ENCODE data around the gene MYCL. TPM values are rescaled to one million over a fixed set of nuclear protein-coding genes. Genes with fewer than 3 reads are reported as not detected.

MYCL gene
- total and polyA plus RNA-seq, 10 donors = 0.90 to 7.3 (median 4.4) TPM

DNA sequence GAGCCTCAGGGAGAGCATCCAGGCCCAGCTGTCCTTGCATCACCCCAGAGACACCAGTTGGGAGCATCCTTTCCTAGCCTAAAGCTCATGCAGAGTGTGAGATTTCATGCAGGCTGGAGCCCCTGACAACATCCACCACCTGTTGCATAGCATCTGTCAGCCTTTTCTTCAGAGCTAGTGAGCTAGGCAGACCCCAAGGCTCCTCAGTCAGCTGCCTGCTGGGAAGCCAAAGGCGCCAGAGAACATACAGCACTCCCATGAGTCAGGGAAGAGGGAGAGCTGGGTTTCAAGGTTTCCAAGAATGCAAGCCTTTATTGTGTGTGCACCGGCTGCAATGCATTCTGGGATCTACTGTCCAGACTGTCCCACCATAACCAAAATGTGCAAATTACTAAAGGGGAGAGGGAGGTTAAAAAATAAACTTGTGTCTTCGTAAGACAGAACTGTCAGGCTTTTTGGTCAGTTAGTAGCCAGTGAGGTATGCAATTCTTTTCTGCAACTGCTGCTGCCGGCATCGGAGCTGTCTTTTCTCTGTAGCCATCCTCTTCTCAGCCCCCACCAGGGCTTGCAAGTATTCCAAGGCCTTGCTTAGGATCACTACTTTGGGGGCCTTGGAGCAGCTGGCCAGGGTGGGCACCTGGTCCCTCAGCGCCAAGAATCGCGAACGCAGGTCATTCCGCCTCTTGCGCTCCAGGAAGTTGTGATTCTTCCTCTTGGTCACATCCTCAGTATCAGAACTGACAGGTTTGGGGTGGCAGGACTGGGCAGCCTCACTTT is 4.6 kb downstream of the MYCL start:
- Histone ChIP-seq H3K4me3 (no peak overlapping the region), H3K9me3 (no peaks in the 10 kb centered on the region), H3K36me3 (no peaks in the 10 kb centered on the region), H3K27ac (no peak overlapping the region), H3K4me1 (peaks cover 5 to 37% (median 17%) of the 10 kb centered on the region in 6 donors), H3K27me3 (replicated peaks in 1 of 7) (peaks cover 4 to 85% (median 32%) of the 10 kb centered on the region in 7 donors)
- TF ChIP-seq POLR2AphosphoS5 (IDR thresholded peaks at IDR 0.05) (no peak), POLR2A (IDR thresholded peaks at IDR 0.05) (no peak)
- TF ChIP-seq, protein P1, sequence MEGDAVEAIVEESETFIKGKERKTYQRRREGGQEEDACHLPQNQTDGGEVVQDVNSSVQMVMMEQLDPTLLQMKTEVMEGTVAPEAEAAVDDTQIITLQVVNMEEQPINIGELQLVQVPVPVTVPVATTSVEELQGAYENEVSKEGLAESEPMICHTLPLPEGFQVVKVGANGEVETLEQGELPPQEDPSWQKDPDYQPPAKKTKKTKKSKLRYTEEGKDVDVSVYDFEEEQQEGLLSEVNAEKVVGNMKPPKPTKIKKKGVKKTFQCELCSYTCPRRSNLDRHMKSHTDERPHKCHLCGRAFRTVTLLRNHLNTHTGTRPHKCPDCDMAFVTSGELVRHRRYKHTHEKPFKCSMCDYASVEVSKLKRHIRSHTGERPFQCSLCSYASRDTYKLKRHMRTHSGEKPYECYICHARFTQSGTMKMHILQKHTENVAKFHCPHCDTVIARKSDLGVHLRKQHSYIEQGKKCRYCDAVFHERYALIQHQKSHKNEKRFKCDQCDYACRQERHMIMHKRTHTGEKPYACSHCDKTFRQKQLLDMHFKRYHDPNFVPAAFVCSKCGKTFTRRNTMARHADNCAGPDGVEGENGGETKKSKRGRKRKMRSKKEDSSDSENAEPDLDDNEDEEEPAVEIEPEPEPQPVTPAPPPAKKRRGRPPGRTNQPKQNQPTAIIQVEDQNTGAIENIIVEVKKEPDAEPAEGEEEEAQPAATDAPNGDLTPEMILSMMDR (IDR thresholded peaks at IDR 0.05 in 8 of 11, conservative IDR thresholded peaks at IDR 0.05 in 3 of 11) = no peak
- intact Hi-C loops (cut with DNase I; ENCODE audit: low total_unique reads) = no loop called here
- DNase-seq = no peak
- WGBS, 5 donors = 74 to 88% (median 87%) methylated on average over 11 of the region's 11 CpGs

DNA sequence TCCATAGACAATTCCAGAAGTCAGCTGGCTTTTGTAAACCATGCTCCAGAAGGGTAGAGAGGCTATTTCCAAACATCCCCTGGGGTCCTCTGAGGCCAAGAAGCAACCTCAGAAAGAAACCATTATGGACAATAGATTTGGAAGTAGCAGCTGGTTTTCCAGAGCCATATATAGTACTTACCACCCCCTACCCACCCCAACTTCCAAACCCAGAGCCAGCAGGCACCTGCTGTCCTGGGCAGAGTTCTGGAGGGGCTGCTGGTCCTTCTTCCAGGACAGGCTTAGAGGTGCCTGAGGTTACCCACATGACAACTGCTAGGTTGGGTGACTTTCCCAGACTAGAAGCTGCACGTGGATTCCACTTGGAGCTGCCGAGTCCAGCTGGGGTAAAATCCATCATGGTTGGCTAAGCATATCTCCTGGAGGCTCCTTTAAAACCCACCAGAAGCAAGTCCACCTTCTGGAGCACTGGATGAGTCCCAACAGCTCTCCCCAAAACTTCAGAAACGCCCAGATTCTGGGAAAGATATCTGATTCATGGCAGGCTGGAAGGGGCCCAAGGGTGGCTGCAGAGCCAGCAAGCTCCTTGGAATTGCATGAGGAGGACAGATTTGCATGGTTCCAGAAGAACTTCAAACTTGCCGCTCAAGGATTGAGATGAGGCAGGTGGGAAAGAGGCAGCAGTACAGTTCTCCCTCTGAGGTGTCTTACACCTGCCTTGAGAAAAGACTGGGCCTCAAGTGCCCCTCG is 5.8 kb downstream of the MYCL start:
- Histone ChIP-seq H3K27ac (no peak overlapping the region), H3K27me3 (replicated peaks in 1 of 7) (peaks cover 3 to 85% (median 27%) of the 10 kb centered on the region in 7 donors), H3K4me3 (no peak overlapping the region), H3K9me3 (no peaks in the 10 kb centered on the region), H3K36me3 (no peaks in the 10 kb centered on the region), H3K4me1 (peaks cover 2 to 33% (median 9%) of the 10 kb centered on the region in 6 donors)
- intact Hi-C loops (cut with DNase I; ENCODE audit: low total_unique reads) = no loop called here
- no peak for DNase-seq
- WGBS, 5 donors = 83 to 91% (median 86%) methylated on average over 5 of the region's 5 CpGs
- no peak for TF ChIP-seq POLR2A (IDR thresholded peaks at IDR 0.05)
- TF ChIP-seq POLR2AphosphoS5 (IDR thresholded peaks at IDR 0.05) = no peak
- TF ChIP-seq, protein P1 (IDR thresholded peaks at IDR 0.05 in 8 of 11, conservative IDR thresholded peaks at IDR 0.05 in 3 of 11) = no peak

DNA sequence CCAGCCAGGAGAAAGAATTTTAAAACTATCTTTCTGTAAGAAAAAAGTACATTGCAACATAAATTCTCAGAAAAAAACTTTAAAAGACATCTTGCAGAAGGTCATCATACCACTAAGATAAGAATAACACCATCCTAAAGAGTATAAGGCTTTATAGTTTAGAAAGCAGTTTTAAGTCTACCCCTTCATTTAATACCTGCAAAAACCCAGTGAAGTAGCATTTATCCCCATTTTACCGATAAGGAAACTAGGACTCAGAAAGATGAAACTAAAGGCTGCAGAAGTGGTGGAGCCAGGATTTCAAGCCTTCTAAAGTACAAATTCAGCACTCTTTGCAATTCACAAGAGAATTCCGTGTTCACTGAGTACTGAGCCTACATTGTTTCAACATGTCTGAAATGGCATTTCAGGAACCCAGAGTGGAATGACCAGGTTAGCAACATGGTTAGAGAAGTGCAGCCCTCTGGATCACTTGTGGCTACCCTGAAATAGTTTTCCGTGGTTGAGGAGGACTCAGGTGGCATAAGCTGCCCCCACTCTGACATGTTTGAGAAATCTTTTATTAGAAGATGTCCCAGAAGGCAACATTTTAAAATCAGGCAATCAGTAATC is 6.7 kb downstream of the MYCL start:
- Histone ChIP-seq H3K36me3 (no peaks in the 10 kb centered on the region), H3K27ac (no peak overlapping the region), H3K4me3 (no peak overlapping the region), H3K4me1 (peaks cover 0 to 33% (median 5%) of the 10 kb centered on the region in 6 donors), H3K27me3 (replicated peaks in 1 of 7) (peaks cover 0 to 76% (median 18%) of the 10 kb centered on the region in 7 donors), H3K9me3 (no peaks in the 10 kb centered on the region)
- TF ChIP-seq, protein P1 (IDR thresholded peaks at IDR 0.05 in 8 of 11, conservative IDR thresholded peaks at IDR 0.05 in 3 of 11) = no peak
- TF ChIP-seq POLR2A (IDR thresholded peaks at IDR 0.05) = no peak
- TF ChIP-seq POLR2AphosphoS5 (IDR thresholded peaks at IDR 0.05) = no peak
- intact Hi-C loops (cut with DNase I; ENCODE audit: low total_unique reads) = no loop called here
- no peak for DNase-seq
- WGBS, 5 donors = 69 to 75% (median 73%) methylated on average over 3 of the region's 3 CpGs

Data from spleen (tissue), 11 donors.